Bronchial epithelial cell (primary cell): ENCODE measurements around the gene IRF4. TPM values are rescaled to one million over a fixed set of nuclear protein-coding genes. Genes with fewer than 3 reads are reported as not detected.

Experiments used
- DNase-seq: peaks from one replicate; pipeline ENCODE4 v3.0.0-alpha.2; 2010; ENCODE audit warnings: low read depth
- FAIRE-seq: peaks from 2 replicates; lab custom pipeline; 2011; peaks lifted over from hg19 to GRCh38; lab: Jason Lieb, UNC
- H3K27me3 ChIP-seq: 2 replicates; pipeline ENCODE4 v1.5.1; 2011; ENCODE audit warnings: low read length; ENCODE audit not compliant: control insufficient read depth, insufficient read depth
- H3K36me3 ChIP-seq: 2 replicates; pipeline ENCODE4 v1.5.1; 2011; ENCODE audit warnings: low read length; ENCODE audit not compliant: control insufficient read depth, insufficient read depth
- H3K4me3 ChIP-seq: 2 replicates; pipeline ENCODE4 v1.5.1; 2011; ENCODE audit warnings: mild to moderate bottlenecking, low read depth, low read length, control low read depth
- total RNA-seq: library from RNA; depleted of rRNA; stranded (reverse); fragments of >200 nt; gene quantifications from 2 replicates; pipeline ENCODE4 v1.2.1, GENCODE V29; 2014
- TF ChIP-seq, protein P1 (sequence below): IDR thresholded peaks from 2 replicates; pipeline ENCODE4 v1.5.1; 2011; ENCODE audit warnings: mild to moderate bottlenecking, moderate library complexity, low read length, control low read depth, inconsistent platforms; ENCODE audit not compliant: insufficient read depth, severe bottlenecking

IRF4 gene
- total RNA-seq, 1 donor from 2014 or later, result not detected

DNA sequence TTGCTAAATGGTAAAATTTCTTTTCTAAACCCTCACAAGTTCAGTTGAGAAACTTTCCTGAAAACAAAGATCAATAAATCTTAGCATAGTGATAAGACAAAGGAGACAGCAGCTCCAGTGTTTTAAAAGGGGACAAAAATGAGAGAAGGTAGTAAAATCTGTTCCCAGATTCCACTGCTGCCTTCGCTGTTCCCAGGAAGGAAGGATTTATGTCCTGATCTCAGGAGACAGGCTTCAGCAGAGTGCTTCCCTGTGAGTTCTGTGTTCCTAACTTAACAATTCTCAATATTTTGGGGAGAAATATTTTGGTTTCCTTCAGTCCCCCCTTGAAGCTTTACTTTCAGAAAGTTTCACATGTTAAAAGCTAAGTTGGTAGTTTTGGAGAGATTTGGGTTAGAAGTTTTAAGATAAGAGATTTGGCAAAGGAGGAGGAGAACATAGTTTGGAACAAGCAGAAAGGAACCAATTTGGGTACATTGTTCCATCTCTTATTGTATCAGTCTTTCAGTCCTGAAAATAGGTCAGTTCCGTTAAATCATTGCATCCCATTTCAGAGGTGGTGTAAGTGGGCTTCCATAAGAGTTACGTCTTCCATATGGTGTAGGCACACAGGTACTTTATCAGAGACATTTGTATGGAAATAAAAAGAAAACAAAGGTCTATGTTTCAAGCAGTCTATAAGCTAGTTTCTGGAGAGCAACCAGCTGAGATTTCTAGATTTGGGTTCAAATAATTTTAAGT lies 20.8 kb downstream of the IRF4 start:
- TF ChIP-seq, protein P1, sequence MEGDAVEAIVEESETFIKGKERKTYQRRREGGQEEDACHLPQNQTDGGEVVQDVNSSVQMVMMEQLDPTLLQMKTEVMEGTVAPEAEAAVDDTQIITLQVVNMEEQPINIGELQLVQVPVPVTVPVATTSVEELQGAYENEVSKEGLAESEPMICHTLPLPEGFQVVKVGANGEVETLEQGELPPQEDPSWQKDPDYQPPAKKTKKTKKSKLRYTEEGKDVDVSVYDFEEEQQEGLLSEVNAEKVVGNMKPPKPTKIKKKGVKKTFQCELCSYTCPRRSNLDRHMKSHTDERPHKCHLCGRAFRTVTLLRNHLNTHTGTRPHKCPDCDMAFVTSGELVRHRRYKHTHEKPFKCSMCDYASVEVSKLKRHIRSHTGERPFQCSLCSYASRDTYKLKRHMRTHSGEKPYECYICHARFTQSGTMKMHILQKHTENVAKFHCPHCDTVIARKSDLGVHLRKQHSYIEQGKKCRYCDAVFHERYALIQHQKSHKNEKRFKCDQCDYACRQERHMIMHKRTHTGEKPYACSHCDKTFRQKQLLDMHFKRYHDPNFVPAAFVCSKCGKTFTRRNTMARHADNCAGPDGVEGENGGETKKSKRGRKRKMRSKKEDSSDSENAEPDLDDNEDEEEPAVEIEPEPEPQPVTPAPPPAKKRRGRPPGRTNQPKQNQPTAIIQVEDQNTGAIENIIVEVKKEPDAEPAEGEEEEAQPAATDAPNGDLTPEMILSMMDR, result no peak
- DNase-seq (no peak), FAIRE-seq (no peak)
- no peaks in the 10 kb centered on the region for H3K36me3 ChIP-seq
- no peak overlapping the region for H3K4me3 ChIP-seq
- H3K27me3 ChIP-seq, result peaks cover 7% of the 10 kb centered on the region

DNA sequence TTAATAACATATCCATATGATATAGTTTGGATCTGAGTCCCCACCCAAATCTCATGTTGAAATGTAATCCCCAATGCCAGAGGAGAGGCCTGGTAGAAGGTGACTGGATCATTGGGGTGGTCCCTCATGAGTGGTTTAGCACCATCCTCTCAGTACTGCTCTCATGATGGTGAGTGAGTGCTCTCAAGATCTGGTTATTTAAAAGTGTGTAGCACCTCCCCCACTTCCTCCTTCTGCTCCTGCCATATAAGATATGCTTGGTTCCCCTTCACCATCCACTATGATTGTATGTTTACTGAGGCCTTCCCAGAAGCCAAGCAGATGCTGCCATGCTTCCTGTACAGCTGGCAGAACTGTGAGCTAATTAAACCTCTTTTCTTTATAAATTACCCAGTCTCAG lies 22.9 kb downstream of the IRF4 start:
- FAIRE-seq (no peak), DNase-seq (no peak)
- H3K4me3 ChIP-seq, result no peak overlapping the region

DNA sequence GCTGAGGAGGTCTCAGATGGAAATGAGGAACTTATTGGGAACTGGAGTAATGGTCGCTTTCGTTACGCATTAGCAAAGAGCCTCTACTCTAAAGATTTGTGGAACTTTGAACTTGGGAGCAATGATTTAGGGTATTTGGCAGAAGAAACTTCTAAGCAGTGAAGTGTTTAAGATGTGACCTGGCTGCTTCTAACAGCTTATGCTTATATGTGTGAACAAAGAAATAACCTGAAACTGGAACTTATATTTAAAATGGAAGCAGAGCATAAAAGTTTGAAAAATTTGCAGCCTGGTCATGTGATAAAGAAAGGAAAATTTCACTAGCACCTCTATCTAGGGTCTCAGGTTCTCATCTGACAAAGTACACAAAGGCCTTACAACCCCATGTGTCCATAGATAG lies 23.5 kb downstream of the IRF4 start:
- DNase-seq (no peak), FAIRE-seq (no peak)
- Histone ChIP-seq H3K27me3 (peaks cover 7% of the 10 kb centered on the region), H3K36me3 (no peaks in the 10 kb centered on the region), H3K4me3 (no peak overlapping the region)
- TF ChIP-seq, protein P1, result no peak

More for the DNA sequence above, 22.9 kb downstream of the IRF4 start:
- H3K27me3 ChIP-seq, result peaks cover 7% of the 10 kb centered on the region
- no peaks in the 10 kb centered on the region for H3K36me3 ChIP-seq
- TF ChIP-seq, protein P1, result no peak

DNA sequence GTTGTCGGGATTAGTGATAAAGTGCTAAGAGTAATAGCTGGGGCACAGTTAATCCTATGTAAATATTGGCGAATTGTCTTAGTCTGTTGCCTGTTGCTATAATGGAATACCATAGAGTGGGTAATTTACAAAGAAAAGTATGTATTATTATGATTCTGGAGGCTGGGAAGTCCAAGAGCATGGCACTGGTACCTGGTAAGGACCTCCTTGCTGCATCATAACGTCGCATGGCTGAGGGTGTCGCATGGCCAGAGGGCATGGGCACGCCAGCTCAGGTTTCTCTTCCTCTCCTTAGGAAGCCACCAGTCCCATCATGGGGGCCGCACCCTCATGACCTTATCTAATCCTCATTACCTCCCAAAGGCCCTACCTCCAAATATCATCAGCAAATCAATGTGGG lies 29.7 kb downstream of the IRF4 start:
- H3K4me3 ChIP-seq, result no peak overlapping the region
- DNase-seq, result no peak
- TF ChIP-seq, protein P1, result no peak

DNA sequence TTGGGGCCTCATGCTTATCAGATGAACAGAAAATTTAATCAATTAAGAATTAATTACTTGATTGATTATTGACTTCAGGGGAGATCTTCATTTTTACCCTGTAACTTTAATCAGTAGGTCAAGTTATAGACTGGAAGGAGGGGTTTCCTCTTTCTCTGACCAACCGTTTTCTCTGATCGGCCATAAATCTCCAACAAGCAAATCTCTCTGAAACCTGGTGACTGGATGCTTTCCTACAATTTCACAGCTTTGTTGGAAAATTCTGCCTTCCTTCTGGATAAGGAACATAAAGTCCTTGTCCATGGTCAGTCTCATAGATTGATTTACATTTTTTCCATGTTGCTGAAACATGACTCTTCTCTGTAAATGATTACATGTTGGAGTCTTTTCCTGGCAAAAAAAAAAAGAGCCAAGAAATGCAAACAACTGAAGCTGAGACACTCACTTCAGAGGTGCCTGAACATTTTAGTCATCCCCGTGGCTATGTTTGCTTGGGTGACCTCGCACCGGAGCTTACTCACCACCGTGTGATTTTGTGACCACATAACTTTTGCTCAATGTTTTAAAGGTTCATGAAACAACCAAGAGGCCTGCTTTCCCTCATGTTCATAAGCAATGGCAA lies 31.0 kb downstream of the IRF4 start:
- DNase-seq (peak; percentile 97), FAIRE-seq (no peak)
- TF ChIP-seq, protein P1, result no peak
- no peaks in the 10 kb centered on the region for H3K36me3 ChIP-seq
- H3K27me3 ChIP-seq, result no peaks in the 10 kb centered on the region
- H3K4me3 ChIP-seq, result no peak overlapping the region

More for the DNA sequence above, 29.7 kb downstream of the IRF4 start:
- FAIRE-seq, result no peak
- no peaks in the 10 kb centered on the region for H3K36me3 ChIP-seq
- no peaks in the 10 kb centered on the region for H3K27me3 ChIP-seq
